ENCODE data around the gene ACBD4. TPM values are rescaled to one million over a fixed set of nuclear protein-coding genes. Genes with fewer than 3 reads are reported as not detected.

ACBD4 gene
- total RNA-seq, 1 donor from 2014 or later: 20.6 TPM

- ChIA-PET CTCF (no interaction called here), POLR2A (no interaction called here)
- Mint-ChIP-seq H3K27ac (no peak overlapping the region), H3K4me1 (peaks cover 5% of the 10 kb centered on the region), H3K9me3 (no peaks in the 10 kb centered on the region), H3K4me3 (no peak overlapping the region), H3K27me3 (no peaks in the 10 kb centered on the region), H3K36me3 (ENCODE audit: low read depth) (peaks cover 77% of the 10 kb centered on the region)
- TF ChIP-seq CTCF (IDR thresholded peaks at IDR 0.05): no peak
- intact Hi-C loops (cut with micrococcal nuclease): no loop called here
- DNase-seq (no peak), ATAC-seq (ENCODE audit: low read depth) (no peak)
Measured at GRCh38 chr17:45106582-45106981, 28.9 kb upstream of the ACBD4 start.

GRCh38 chr17:45107293-45108010, 28.0 kb upstream of the ACBD4 start:
- ChIA-PET POLR2A (no interaction called here), CTCF (no interaction called here)
- Mint-ChIP-seq H3K27ac (no peak overlapping the region), H3K36me3 (ENCODE audit: low read depth) (peaks cover 68% of the 10 kb centered on the region), H3K27me3 (no peaks in the 10 kb centered on the region), H3K4me3 (no peak overlapping the region), H3K9me3 (no peaks in the 10 kb centered on the region), H3K4me1 (peaks cover 13% of the 10 kb centered on the region)
- DNase-seq (no peak), ATAC-seq (ENCODE audit: low read depth) (no peak)
- intact Hi-C loops (cut with micrococcal nuclease): no loop called here
- TF ChIP-seq CTCF (IDR thresholded peaks at IDR 0.05): no peak

GRCh38 chr17:45108051-45108450, 27.4 kb upstream of the ACBD4 start:
- ChIA-PET CTCF (no interaction called here), POLR2A (no interaction called here)
- no peak for ATAC-seq (ENCODE audit: low read depth)
- intact Hi-C loops (cut with micrococcal nuclease): no loop called here
- H3K27me3 Mint-ChIP-seq: no peaks in the 10 kb centered on the region
- H3K4me1 Mint-ChIP-seq: peaks cover 13% of the 10 kb centered on the region
- peaks cover 62% of the 10 kb centered on the region for H3K36me3 Mint-ChIP-seq (ENCODE audit: low read depth)
- no peak for DNase-seq
- no peak overlapping the region for H3K27ac Mint-ChIP-seq
- no peak overlapping the region for H3K4me3 Mint-ChIP-seq
- no peaks in the 10 kb centered on the region for H3K9me3 Mint-ChIP-seq
- no peak for TF ChIP-seq CTCF (IDR thresholded peaks at IDR 0.05)

- intact Hi-C loops (cut with micrococcal nuclease): no loop called here
- ChIA-PET CTCF (interaction anchor here (0.6 to 0.9 kb wide), 2 partner anchors 10 to 13 kb away, joined by 3 read pairs; no protein-coding TSS in a partner anchor), POLR2A (no interaction called here)
- Mint-ChIP-seq H3K36me3 (ENCODE audit: low read depth) (peaks cover 54% of the 10 kb centered on the region), H3K27me3 (no peaks in the 10 kb centered on the region), H3K4me1 (peaks cover 13% of the 10 kb centered on the region), H3K9me3 (no peaks in the 10 kb centered on the region), H3K27ac (no peak overlapping the region), H3K4me3 (no peak overlapping the region)
- ATAC-seq (ENCODE audit: low read depth): no peak
- no peak for TF ChIP-seq CTCF (IDR thresholded peaks at IDR 0.05)
- no peak for DNase-seq
Measured at GRCh38 chr17:45108595-45109521, 26.6 kb upstream of the ACBD4 start.
